HFF-Myc (cell line): ENCODE results near the gene INPP5J.
A peak's percentile ranks its signal among the peaks of the same experiment; 100 is the strongest.

Source experiments
- DNase-seq: peaks from one replicate; pipeline ENCODE4 v3.0.0-alpha.2; 2011; ENCODE audit warnings: low read depth; ENCODE audit errors: extremely low read depth
- H3K4me3 ChIP-seq: replicated peaks from 2 replicates; pipeline ENCODE4 v1.5.1; 2011; ENCODE audit warnings: low read depth, mild to moderate bottlenecking, control low read depth, low read length
- CTCF ChIP-seq: IDR thresholded peaks from 2 replicates; pipeline ENCODE4 v1.5.1; 2012; ENCODE audit warnings: mild to moderate bottlenecking, low read depth, low read length, control low read depth; ENCODE audit errors: missing control alignments

The INPP5J gene

GRCh38 chr22:31176923-31177322 is 54.2 kb downstream of the INPP5J start:
- DNase-seq, result no peak
- TF ChIP-seq CTCF, result no peak
- no peak overlapping the region for H3K4me3 ChIP-seq

GRCh38 chr22:31177420-31178162 is 54.8 kb downstream of the INPP5J start:
- peak; percentile 35 for DNase-seq
- no peak for TF ChIP-seq CTCF
- no peak overlapping the region for H3K4me3 ChIP-seq

- no peak for DNase-seq
- H3K4me3 ChIP-seq, result no peak overlapping the region
- TF ChIP-seq CTCF, result no peak
These were observed 56.1 kb downstream of the INPP5J start for GRCh38 chr22:31178859-31179258.

- no peak for DNase-seq
- no peak overlapping the region for H3K4me3 ChIP-seq
- no peak for TF ChIP-seq CTCF
These were observed 56.6 kb downstream of the INPP5J start for GRCh38 chr22:31179345-31179744.

GRCh38 chr22:31184015-31184414 is 61.2 kb downstream of the INPP5J start:
- H3K4me3 ChIP-seq, result no peak overlapping the region
- DNase-seq, result no peak
- no peak for TF ChIP-seq CTCF
